K562 (cell line): ENCODE measurements around the gene ATP6V0D1. TPM values are rescaled to one million over a fixed set of nuclear protein-coding genes. Genes with fewer than 3 reads are reported as not detected.

Experiments
- CHD2 ChIP-seq: IDR thresholded peaks from 2 replicates; pipeline ENCODE4 v1.6.1; 2011; ENCODE audit warnings: low read depth, low read length
- E2F6 ChIP-seq, 2 experiments: IDR thresholded peaks; 2 replicates each; pipeline ENCODE4 v1.6.1; 2011; ENCODE audit warnings: borderline replicate concordance in 1 of 2, control low read depth in 1 of 2, low read depth in 1 of 2, low read length in 1 of 2, mild to moderate bottlenecking in 1 of 2, mixed read lengths in 1 of 2, moderate library complexity in 1 of 2; ENCODE audit not compliant: insufficient read depth in 1 of 2, insufficient read length in 1 of 2, poor library complexity in 1 of 2, severe bottlenecking in 1 of 2; ENCODE audit errors: extremely low read depth in 1 of 2
- EGR1 ChIP-seq: fragments of 450-650 bp; conservative IDR thresholded peaks from 2 replicates; pipeline ENCODE4 v1.6.1; 2017; ENCODE audit warnings: mild to moderate bottlenecking
- FOXJ3 ChIP-seq: sonication (generic); formaldehyde crosslinking; IDR thresholded peaks from 2 replicates; pipeline ENCODE4 v1.4.0; 2020; ENCODE audit warnings: mild to moderate bottlenecking, missing genetic modification reagents
- PCBP2 ChIP-seq: fragments of 200-400 bp; formaldehyde crosslinking; IDR thresholded peaks from 2 replicates; pipeline ENCODE4 v1.6.1; 2018; ENCODE audit warnings: low read length, low read depth, mild to moderate bottlenecking, moderate library complexity; ENCODE audit not compliant: poor library complexity, severe bottlenecking
- RBFOX2 ChIP-seq: fragments of 200-400 bp; formaldehyde crosslinking; IDR thresholded peaks from 2 replicates; pipeline ENCODE4 v1.6.1; 2017; ENCODE audit warnings: low read depth, mild to moderate bottlenecking, low read length, moderate library complexity
- REST ChIP-seq, 2 experiments: fragments of 450-650 bp; formaldehyde crosslinking in 1 of 2; IDR thresholded peaks; 2 replicates each; pipeline versions ENCODE4 v1.4.0 to v1.6.1; 2014 to 2020; ENCODE audit warnings: mild to moderate bottlenecking in 2 of 2, borderline replicate concordance in 1 of 2, low read depth in 1 of 2
- SMC3 ChIP-seq: conservative IDR thresholded peaks from 2 replicates; pipeline ENCODE4 v1.6.1; 2011; ENCODE audit warnings: low read depth, low read length, improper control_type of control experiment; ENCODE audit not compliant: insufficient read depth
- SP1 ChIP-seq: sonication (generic); formaldehyde crosslinking; IDR thresholded peaks from 2 replicates; pipeline ENCODE4 v1.8.1; 2022; ENCODE audit warnings: mild to moderate bottlenecking, missing genetic modification reagents
- TCF15 ChIP-seq: fragments of 250-450 bp; sonication (Bioruptor Pico); IDR thresholded peaks from 2 replicates; pipeline ENCODE4 v1.8.0; 2022; ENCODE audit warnings: moderate library complexity, mild to moderate bottlenecking, inconsistent platforms
- ZBTB7A ChIP-seq: IDR thresholded peaks from 2 replicates; pipeline ENCODE4 v1.6.1; 2011; ENCODE audit warnings: low read depth, mild to moderate bottlenecking, low read length, moderate library complexity, borderline replicate concordance; ENCODE audit not compliant: control insufficient read depth
- ZFX ChIP-seq: sonication (generic); formaldehyde crosslinking; IDR thresholded peaks from 2 replicates; pipeline ENCODE4 v1.8.0; 2022; ENCODE audit warnings: mild to moderate bottlenecking, missing genetic modification reagents, moderate library complexity
- ZNF57 ChIP-seq: fragments of 450-650 bp; formaldehyde crosslinking; IDR thresholded peaks from 2 replicates; pipeline ENCODE4 v1.4.0; 2020; ENCODE audit warnings: mild to moderate bottlenecking, moderate library complexity
- polyA plus RNA-seq, 8 experiments: library from polyadenylated mRNA; depleted of rRNA in 4 of 8; stranded (reverse) in 5 of 8; unstranded in 3 of 8; fragments of >200 nt; fragmentation: Nextera tagmentation in 2 of 8; fragmentation: Illumina TruSeq in 1 of 8; extraction: Ambion mirVana in 2 of 8; extraction: Trizol in 1 of 8; gene quantifications; 2 replicates each; pipeline versions ENCODE4 v1.2.1 to v1.2.3, GENCODE V29; 2011 to 2014; ENCODE audit warnings: inconsistent platforms in 1 of 8, missing spikeins in 1 of 8
- total RNA-seq, 7 experiments: library from RNA; depleted of rRNA in 6 of 7; stranded (reverse); fragments of >200 nt in 6 of 7; fragmentation: Illumina TruSeq in 2 of 7; extraction: Trizol in 2 of 7; gene quantifications; 2 replicates each; pipeline versions ENCODE4 v1.2.1 to v1.2.3, GENCODE V29; 2011 to 2021; ENCODE audit warnings: low replicate concordance in 1 of 7

ATP6V0D1 gene
- total and polyA plus RNA-seq, 9 of the 15 experiments (the other 6 are each of a cell fraction or from before 2014, with no cell fraction given): 23.2 to 69.7 (median 45.6) TPM

GRCh38 chr16:67393111-67393787, 87.7 kb downstream of the ATP6V0D1 start, which contains the start of gene TPPP3 (continued):
- TF ChIP-seq TCF15 (CRISPR knock-in tag) (no peak), SP1 (CRISPR knock-in tag) (peak; percentile 38; the same call in 1 of the 2 replicates), E2F6 (IDR thresholded peaks at IDR 0.05; ENCODE audit: borderline replicate concordance in 1 of 2, extremely low read depth in 1 of 2, insufficient read depth in 1 of 2, insufficient read length in 1 of 2, low read depth in 1 of 2, low read length in 1 of 2, poor library complexity in 1 of 2, severe bottlenecking in 1 of 2) (peak in 1 of 2 experiments; percentile 69), SMC3 (peak; percentile 61; the same call in 1 of the 2 replicates), FOXJ3 (CRISPR knock-in tag) (peak; percentile 96), PCBP2 (no peak), ZBTB7A (no peak), ZFX (0 out of 2 replicates have a peak, but pooled peaks have one; percentile 15), RBFOX2 (peak; percentile 27; the same call in 1 of the 2 replicates), REST (IDR thresholded peaks at IDR 0.05; ENCODE audit: borderline replicate concordance) (peak; percentile 32; the same call in 1 of the 2 replicates), REST (CRISPR knock-in tag; IDR thresholded peaks at IDR 0.05; ENCODE audit: low read depth) (no peak), CHD2 (peak; percentile 68), ZNF57 (CRISPR knock-in tag) (no peak), EGR1 (peak; percentile 71)
